Neural crest cell (in vitro differentiated cells): ENCODE measurements around the gene STX2. TPM values are rescaled to one million over a fixed set of nuclear protein-coding genes. Genes with fewer than 3 reads are reported as not detected.

Experiments used
- DNase-seq: peaks from one replicate; pipeline ENCODE4 v3.0.0; 2021; ENCODE audit warnings: low read depth, mixed read lengths, low spot score
- H3K27ac Mint-ChIP-seq: one replicate; pipeline ENCODE4 v1.8.0; 2021; ENCODE audit warnings: mild to moderate bottlenecking, mixed read lengths; ENCODE audit not compliant: unreplicated experiment
- H3K27me3 Mint-ChIP-seq: 2 replicates; pipeline ENCODE4 v1.8.0; 2021; ENCODE audit warnings: low read depth, mild to moderate bottlenecking, mixed read lengths
- H3K36me3 Mint-ChIP-seq: 2 replicates; pipeline ENCODE4 v1.8.0; 2021; ENCODE audit warnings: low read depth, mild to moderate bottlenecking, mixed read lengths
- H3K4me1 Mint-ChIP-seq: 2 replicates; pipeline ENCODE4 v1.8.0; 2021; ENCODE audit warnings: mixed read lengths
- H3K4me3 Mint-ChIP-seq: one replicate; pipeline ENCODE4 v1.8.0; 2021; ENCODE audit warnings: mild to moderate bottlenecking, mixed read lengths
- H3K9me3 Mint-ChIP-seq: 2 replicates; pipeline ENCODE4 v1.8.0; 2021; ENCODE audit warnings: mixed read lengths
- CTCF ChIP-seq: fragments of 200-600 bp; sonication (generic); conservative IDR thresholded peaks from 2 replicates; pipeline ENCODE4 v1.5.0; 2021; ENCODE audit warnings: antibody characterized with exemption, mild to moderate bottlenecking
- total RNA-seq: library from RNA; stranded (reverse); gene quantifications from 2 replicates; pipeline ENCODE4 v1.2.1, GENCODE V29; 2021

The STX2 gene
- total RNA-seq, 1 donor from 2014 or later, result 32.7 TPM

GRCh38 chr12:130847112-130847511, 8.1 kb upstream of the STX2 start:
- no peak for TF ChIP-seq CTCF
- no peak overlapping the region for H3K27ac Mint-ChIP-seq
- no peaks in the 10 kb centered on the region for H3K36me3 Mint-ChIP-seq

GRCh38 chr12:130846369-130846768, 7.3 kb upstream of the STX2 start:
- no peak for DNase-seq
- H3K4me3 Mint-ChIP-seq, result no peak overlapping the region
- no peak overlapping the region for H3K27ac Mint-ChIP-seq
- H3K9me3 Mint-ChIP-seq, result peaks cover 4% of the 10 kb centered on the region
- peaks cover 5% of the 10 kb centered on the region for H3K27me3 Mint-ChIP-seq
- no peak for TF ChIP-seq CTCF
- no peaks in the 10 kb centered on the region for H3K36me3 Mint-ChIP-seq
- peaks cover 16% of the 10 kb centered on the region for H3K4me1 Mint-ChIP-seq

More at GRCh38 chr12:130847112-130847511, 8.1 kb upstream of the STX2 start:
- no peak for DNase-seq
- H3K27me3 Mint-ChIP-seq, result peaks cover 5% of the 10 kb centered on the region
- H3K4me1 Mint-ChIP-seq, result peaks cover 16% of the 10 kb centered on the region
- peaks cover 4% of the 10 kb centered on the region for H3K9me3 Mint-ChIP-seq
- H3K4me3 Mint-ChIP-seq, result no peak overlapping the region

GRCh38 chr12:130839770-130840404, 837 bp upstream of the STX2 start:
- Mint-ChIP-seq H3K27me3 (no peaks in the 10 kb centered on the region), H3K4me3 (peak overlapping the region; percentile 78), H3K4me1 (peaks cover 33% of the 10 kb centered on the region), H3K27ac (no peak overlapping the region), H3K36me3 (no peaks in the 10 kb centered on the region), H3K9me3 (peaks cover 1% of the 10 kb centered on the region)
- TF ChIP-seq CTCF, result no peak
- no peak for DNase-seq

GRCh38 chr12:130838284-130838950, 633 bp downstream of the STX2 start:
- TF ChIP-seq CTCF, result no peak
- no peaks in the 10 kb centered on the region for H3K9me3 Mint-ChIP-seq
- peaks cover 34% of the 10 kb centered on the region for H3K4me1 Mint-ChIP-seq
- peak overlapping the region; percentile 92 for H3K4me3 Mint-ChIP-seq
- H3K27me3 Mint-ChIP-seq, result no peaks in the 10 kb centered on the region
- DNase-seq, result peak; percentile 31
- H3K27ac Mint-ChIP-seq, result peak overlapping the region; percentile 71
- H3K36me3 Mint-ChIP-seq, result no peaks in the 10 kb centered on the region

- no peak overlapping the region for H3K27ac Mint-ChIP-seq
- DNase-seq, result no peak
- H3K4me3 Mint-ChIP-seq, result peak overlapping the region; percentile 47
- TF ChIP-seq CTCF, result no peak
- H3K27me3 Mint-ChIP-seq, result no peaks in the 10 kb centered on the region
- no peaks in the 10 kb centered on the region for H3K36me3 Mint-ChIP-seq
- H3K4me1 Mint-ChIP-seq, result peaks cover 46% of the 10 kb centered on the region
- no peaks in the 10 kb centered on the region for H3K9me3 Mint-ChIP-seq
Measured at GRCh38 chr12:130835436-130835835, 3.6 kb downstream of the STX2 start.
